GM18909 (cell line): ENCODE data around the gene ZMYND15.

ENCODE experiments used
- ATAC-seq: cut with Tn5 transposase; IDR thresholded peaks from one replicate; pipeline ENCODE4 v1.9.1; 2021; ENCODE audit warnings: mild to moderate bottlenecking; ENCODE audit not compliant: unreplicated experiment, poor library complexity

The ZMYND15 gene

DNA sequence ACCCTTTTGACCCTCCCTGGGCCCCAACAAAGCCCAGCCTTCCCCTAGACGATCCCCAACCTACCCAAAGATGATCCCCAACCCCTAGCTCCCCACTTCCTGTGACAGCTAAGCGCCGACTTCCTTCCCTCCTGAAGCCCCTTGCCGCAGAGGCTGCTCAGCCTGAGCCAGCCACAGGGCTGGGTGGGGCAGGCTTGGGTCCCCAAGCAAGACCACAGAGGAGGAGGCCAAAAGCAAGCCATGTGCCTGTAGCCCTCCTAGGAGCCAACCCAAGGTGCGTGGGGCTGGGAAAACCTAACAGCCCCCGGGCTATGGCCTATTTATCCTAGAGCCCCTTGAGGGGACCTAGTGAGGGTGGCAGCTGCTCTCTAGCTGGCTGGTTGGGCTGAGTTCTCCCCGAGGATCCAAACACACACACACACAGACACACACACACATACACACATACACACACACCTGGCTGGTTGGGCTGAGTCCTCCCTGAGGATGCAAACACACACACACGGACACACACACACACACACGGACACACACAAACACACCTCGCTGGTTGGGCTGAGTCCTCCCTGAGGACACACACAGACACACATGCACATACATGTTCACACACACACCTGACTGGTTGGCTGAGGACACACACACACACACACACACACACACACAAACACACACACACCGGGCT is 24.4 kb upstream of the ZMYND15 start:
- no peak for ATAC-seq

DNA sequence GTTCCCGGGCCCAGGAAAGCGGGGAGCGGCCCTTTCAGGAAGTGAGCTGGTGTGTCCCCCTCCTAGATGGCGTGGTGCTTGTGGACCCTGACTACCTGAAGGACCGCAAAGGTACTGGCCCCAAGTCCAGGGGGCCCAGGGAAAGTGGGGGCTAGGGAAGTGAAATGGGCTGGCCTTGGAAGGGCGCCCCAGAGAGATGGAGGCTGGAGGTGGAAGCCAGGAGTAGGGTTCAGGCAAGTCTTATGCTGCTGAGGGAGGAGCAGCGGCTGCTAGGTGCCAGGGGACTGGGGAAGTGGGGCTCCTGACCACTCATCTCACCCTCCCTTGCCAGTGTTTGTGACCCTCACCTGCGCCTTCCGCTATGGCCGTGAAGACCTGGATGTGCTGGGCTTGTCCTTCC is 23.6 kb upstream of the ZMYND15 start:
- no peak for ATAC-seq

DNA sequence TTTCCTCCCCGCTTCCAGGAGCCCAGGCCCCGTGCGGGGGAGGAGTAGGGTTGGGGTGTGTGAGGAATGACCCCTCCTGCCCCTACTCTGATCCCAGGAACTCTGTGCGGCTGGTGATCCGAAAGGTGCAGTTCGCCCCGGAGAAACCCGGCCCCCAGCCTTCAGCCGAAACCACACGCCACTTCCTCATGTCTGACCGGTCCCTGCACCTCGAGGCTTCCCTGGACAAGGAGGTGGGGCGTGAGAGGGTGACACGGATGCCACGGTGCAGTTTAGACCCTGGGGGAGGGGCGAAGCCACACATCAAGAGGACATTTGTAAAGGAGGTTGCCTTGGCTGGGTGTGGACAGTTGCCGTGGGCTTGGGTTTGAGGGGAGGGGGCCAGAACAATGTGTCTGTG is 21.8 kb upstream of the ZMYND15 start:
- ATAC-seq, result no peak

DNA sequence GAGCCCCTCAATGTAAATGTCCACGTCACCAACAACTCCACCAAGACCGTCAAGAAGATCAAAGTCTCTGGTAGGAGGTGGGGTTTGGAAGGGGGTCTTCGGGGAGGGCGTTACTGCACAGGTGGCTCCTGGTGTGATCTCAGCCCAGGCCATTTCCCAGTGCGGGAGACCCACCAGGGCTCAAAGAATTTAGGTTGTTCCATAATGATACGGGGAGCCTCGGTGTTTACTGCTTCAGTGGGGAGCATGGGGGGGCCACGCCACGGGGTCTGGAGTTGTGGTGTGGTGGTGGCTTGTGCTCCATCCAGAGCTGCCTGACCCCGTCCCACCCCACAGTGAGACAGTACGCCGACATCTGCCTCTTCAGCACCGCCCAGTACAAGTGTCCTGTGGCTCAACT is 21.4 kb upstream of the ZMYND15 start:
- no peak for ATAC-seq

DNA sequence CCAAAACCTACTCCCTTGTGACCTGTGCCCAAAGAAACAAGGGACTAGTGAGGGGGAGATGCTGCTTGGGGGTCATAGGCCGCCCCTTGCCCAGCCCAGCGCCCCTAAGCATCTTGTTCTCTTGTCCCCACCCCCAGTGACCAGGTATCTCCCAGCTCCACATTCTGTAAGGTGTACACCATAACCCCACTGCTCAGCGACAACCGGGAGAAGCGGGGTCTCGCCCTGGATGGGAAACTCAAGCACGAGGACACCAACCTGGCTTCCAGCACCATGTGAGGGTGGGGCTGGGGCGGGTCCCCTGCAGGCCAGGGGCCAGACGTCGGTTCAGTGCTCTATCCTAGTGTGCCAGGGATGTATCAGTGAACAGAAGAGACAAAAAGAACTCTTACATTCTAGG is 20.5 kb upstream of the ZMYND15 start:
- no peak for ATAC-seq

DNA sequence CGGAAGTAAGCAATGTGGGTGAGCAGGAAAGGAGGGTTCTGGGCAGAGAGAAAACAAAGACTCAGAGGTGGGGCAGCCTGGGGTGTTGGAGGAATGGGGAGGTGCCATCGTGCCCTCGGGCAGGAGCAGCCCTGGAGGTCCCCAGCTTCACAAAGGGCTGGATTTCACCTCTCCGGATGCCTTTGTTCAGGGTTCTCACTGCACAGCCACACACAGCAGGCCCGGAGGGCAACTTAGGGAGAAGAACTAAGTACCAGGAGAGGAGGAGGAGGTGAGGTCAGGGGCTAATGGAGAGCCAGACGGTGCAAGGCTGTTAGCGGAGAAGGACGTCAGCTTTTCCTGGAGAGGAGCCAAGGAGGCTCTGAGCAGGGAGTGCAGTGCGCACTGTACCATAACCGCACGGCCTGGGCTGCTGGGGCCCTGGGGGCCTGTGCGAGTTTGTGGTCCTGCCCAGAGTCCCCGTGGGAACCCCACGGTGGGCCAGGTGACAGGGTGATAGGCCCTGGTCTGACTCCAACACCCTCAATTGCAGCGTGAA is 19.9 kb upstream of the ZMYND15 start:
- ATAC-seq, result no peak

DNA sequence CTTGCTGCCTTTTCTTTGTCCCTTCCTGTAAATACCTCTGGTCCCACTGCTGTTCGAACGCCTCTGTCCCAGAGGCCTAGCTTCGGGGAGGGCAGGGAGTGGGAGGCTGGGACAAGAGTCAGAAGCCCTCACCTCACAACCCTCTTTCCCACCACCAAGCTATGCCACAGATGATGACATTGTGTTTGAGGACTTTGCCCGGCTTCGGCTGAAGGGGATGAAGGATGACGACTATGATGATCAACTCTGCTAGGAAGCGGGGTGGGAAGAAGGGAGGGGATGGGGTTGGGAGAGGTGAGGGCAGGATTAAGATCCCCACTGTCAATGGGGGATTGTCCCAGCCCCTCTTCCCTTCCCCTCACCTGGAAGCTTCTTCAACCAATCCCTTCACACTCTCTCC is 18.8 kb upstream of the ZMYND15 start:
- no peak for ATAC-seq

DNA sequence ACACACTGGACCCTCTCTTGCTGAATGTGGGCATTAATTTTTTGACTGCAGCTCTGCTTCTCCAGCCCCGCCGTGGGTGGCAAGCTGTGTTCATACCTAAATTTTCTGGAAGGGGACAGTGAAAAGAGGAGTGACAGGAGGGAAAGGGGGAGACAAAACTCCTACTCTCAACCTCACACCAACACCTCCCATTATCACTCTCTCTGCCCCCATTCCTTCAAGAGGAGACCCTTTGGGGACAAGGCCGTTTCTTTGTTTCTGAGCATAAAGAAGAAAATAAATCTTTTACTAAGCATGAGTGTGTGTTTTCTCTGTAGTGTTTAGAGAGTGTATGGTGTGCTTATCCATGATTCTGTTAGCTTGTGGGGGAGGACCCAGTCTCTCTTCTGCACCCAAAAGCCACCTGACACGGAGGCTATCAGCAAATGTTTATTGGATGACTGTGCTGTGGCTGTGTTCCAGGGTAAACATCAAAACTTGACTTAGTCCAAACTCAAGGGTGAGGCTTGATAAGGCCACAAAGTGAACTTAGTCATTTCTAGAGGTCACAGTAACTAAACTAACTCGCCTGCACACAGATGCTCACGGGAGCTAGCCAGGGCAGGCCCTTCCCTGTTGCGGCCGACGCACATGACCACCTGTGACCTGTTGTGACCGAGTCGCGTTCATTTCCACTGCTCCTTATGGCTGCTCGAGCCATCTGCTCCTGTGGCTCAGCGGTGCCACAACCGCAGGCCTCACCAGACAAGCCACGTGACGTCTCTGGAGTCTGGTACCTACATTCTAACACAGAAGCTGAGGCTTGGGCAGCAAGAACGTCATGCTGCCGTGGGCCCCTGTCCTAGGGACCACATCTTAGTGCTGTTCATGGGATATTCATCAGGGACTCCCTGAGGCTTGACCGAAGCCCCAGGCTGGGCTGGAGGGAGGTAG is 18.2 kb upstream of the ZMYND15 start:
- no peak for ATAC-seq

DNA sequence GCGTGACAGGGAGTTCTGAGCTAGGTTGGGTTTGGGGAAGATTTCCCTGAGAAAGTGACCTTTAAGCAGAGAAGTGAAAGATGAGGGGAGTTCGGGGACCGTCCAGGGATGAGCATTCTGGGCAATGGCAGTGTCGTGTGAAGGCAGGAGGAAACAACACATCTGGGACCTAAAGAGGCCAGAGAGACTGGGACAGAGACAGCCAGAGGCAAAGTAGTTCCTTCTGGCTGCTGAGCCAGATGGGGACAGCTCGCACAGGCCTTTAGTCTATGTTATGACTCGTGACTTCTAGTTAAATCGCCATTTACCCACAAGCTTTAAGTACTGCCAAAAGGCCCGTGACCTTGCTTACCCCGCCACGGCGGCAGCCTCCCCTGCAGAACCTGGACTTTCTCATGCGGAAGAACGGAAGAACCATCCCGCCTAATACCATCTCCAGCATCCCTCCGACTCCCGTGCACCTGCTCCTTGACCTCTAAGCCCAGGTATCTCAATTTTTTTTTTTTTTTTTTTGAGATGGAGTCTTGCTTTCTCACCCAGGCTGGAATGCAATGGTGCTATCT is 16.9 kb upstream of the ZMYND15 start:
- ATAC-seq, result no peak

DNA sequence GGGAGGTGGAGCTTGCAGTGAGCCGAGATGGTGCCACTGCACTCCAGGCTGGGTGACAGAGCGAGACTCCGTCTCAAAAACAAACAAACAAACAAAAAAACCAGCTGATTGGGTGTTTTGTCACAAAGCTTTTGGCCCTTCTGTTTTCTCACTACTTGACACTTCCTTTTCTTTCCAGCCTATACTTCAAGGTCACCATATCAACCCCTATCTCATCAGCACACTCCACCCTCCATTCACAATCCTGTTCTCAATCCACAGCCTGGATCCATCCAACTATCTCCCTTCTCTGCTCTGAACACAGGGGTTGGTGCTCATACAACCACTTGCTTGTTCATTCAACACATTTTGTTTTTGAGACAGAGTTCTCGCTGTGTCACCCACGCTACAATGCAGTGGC is 15.0 kb upstream of the ZMYND15 start:
- ATAC-seq, result no peak

DNA sequence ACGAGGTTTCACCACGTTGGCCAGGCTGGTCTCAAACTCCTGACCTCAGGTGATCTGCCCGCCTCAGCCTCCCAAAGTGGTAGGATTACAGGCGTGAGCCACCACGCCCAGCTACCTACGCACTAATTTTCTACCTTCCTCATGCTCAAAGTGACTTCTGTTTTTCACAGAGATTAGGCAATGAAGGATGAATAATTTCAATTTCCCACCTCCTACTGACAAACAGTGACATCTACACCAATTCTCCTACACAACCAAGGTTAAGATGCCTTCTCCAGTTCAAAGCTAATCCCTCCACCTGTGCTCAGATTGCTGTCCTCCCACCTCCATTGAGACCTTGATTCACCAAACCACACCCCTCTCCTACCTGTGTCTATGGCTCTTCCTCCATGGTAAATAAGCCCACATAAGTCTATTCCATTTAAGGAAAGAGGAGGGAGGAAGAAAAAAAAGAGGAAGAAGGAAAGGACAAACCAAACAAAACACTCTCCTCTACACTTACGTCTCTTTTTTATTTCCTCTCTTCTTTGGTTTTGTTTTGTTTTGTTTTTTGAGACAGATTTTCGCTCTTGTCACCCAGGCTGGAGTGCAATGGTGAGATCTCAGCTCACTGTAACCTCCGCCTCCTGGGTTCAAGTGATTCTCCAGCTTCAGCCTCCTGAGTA is 13.9 kb upstream of the ZMYND15 start:
- no peak for ATAC-seq

DNA sequence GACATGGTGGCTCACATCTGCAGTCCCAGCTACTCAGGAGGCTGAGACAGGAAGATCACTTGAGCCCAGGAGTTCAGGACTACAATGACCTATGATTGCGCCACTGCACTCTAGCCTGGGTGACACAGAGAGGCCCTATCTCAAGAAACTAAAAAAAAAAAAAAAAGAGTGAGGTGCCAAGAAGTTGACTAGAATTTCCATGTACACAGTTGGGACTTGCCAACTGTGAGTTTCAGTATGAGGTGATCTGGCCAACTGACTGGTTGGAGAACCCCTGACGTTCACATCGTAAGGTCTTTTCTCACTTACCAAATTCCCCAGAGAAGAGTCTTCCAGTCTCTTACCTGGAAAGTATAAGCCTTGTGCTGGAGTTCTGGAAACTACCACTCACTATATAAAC is 11.5 kb upstream of the ZMYND15 start:
- no peak for ATAC-seq

DNA sequence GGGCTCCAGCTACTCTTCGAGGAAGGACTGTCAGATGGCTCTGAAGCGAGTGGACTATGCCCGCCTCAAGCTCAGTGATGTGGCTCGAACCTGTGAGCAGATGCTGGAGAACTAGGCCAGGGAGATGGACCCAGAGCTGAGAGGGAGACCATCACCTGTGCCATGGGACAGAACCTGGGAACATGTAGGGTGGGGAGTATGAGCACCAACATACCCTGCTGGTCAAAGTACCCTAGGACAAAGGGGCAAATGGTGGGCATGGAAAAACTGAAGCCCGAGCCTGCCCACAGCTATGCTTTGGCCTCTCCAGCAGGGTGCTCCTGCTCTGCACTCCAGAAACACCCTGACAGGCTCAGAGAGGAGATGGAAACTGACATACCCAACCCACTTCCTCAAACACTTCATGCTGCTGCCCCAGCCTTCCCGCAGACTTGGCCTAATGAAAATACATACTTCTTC is 6.5 kb upstream of the ZMYND15 start:
- ATAC-seq, result no peak

DNA sequence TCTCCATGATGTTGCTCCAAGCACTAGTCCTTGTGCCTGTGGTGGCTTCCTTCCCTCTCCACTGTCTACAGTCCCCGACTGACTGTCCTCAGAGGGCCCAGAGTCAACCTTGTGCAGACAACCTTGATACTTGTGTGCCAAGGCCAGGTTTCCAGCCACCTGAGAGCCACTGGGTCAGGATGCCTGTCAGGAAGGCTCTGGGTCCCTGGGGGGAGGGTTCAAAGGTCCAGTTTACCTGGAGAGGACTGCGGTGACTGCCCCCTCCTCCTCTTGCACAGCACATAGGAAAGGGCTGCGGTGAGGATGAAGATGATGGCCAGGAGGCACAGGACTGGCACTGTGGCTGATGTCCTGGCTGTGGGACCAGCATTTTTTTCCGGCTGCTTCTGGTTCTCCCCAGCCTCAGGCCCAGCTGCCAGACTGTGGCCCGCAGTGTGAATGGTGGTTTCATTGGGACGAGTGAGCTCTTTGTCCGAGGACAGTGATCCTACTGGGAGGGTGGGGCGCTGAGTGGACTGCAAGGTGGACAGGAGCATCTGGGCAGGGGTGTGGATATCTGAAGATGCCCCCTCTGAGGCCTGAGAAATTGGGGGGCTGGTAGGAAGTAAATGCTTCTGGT is 4.7 kb upstream of the ZMYND15 start:
- no peak for ATAC-seq

DNA sequence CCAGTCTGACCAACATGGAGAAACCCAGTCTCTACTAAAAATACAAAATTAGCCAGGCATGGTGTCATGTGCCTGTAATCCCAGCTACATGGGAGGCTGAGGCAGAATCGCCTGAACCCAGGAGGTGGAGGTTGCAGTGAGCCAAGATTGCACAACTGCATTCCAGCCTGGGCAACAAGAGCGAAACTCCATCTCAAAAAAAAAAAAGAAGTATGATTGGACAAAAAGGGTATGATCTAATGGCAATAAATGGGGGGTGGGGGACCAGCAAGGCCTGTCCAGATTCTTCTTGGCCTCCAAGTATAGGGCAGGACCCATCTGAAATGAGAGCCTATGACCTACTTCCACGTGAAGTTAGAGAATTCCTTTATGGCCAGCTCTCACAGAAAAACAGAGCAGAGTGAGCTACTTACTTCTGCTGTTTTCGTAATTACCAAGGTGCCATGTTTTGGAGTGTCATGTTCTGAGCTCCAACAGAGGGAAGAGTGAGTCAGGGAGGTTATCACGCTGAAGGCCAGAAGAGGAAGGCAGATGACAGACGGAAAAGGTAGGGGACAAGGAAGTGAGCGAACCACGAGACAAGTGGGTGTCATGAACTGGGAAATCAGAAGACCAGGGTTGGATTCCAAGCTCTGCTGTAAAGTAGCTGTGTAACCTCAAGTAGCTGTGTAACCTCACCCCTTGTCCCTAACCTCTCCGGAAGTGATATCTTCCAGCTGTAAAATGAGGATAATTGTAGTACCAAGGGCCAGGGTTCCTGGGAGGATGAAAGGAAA is 3.6 kb upstream of the ZMYND15 start:
- ATAC-seq, result no peak

DNA sequence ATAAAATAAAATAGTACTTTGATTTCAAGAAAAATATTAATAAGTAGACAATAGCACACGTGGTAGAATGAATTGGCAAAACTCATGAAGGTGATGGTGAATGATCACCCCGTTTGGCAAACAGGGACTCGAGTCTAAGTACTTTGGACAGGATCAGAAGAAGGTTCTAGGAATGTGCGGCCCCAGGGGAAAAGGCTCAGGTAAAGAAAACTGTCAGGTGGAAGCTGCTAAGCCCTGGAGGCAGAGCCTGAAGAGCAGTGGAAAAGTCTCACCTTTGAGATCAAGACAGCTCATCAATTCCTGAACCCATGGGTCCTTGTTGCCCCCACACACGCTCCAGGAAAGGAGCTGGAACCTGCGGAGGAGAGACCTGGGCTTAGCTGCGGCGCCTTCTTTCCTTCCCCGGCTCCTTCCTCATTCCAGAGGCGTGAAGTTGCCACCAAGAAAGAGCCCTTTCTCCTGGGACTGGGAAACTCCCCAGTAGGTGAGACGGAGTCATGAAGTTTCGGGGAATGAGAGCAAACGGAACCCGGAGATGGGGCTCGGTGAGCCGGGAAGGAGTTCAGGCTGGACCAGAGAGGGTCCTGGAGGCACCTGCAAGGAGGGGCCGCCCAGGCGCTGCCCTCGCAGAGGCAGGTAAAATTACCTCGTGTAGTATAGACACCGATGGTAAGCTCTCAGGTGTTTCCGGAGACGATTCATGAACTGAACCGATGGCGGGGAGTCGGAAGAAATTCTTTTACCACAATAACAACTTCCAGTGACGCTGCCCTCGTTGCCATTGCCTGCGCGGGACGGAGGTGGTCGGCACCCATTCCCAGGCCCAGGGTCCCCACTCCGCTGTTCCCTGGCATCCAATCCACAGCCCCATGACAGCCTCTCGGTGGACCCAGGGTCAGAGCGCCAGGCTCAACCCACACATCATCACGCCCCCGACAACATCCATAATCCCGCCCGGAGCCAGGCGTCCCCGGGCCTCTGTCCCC is 1.2 kb upstream of the ZMYND15 start:
- ATAC-seq, result no peak

DNA sequence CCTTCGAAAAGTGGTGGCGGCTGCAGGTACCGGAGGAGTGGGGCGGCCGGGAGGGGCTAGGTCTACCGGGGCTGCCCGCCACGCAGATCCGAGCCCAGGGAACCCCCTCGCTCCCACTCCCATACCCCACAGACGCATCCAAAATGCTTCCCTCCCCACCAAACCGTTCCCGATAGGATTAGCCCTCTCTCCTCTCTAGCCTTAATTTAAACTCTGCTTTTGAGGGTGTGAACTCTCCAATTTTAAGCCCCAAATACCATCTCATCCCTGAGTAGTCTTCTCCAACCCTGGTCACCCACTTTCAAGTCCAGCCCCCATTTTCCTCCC is 355 bp downstream of the ZMYND15 start:
- no peak for ATAC-seq

DNA sequence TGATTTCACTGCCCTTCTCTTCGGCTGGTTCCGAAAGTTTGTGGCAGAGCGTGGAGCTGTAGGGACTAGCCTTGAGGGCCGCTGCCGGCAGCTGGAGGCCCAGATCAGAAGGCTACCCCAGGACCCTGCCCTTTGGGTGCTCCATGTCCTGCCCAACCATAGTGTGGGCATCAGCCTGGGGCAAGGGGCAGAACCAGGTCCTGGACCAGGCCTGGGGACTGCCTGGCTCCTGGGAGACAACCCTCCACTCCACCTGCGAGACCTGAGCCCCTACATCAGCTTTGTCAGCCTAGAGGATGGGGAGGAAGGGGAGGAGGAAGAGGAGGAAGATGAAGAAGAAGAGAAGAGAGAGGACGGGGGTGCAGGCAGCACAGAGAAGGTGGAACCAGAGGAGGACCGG is 951 bp downstream of the ZMYND15 start:
- no peak for ATAC-seq
